NOMO-1 (cell line): ENCODE data around the gene HADHB.
"Not testable (repeated sequence)": the region's sequence is repeated elsewhere in the genome, so short reads cannot be mapped to it uniquely, and the experiment has no call there.

ENCODE experiments used
- DNase-seq, 2 experiments: peaks; one replicate each; lab custom pipeline; 2025; ENCODE audit not compliant: unreplicated experiment in 2 of 2; lab: John Stamatoyannopoulos, UW

HADHB gene

DNA sequence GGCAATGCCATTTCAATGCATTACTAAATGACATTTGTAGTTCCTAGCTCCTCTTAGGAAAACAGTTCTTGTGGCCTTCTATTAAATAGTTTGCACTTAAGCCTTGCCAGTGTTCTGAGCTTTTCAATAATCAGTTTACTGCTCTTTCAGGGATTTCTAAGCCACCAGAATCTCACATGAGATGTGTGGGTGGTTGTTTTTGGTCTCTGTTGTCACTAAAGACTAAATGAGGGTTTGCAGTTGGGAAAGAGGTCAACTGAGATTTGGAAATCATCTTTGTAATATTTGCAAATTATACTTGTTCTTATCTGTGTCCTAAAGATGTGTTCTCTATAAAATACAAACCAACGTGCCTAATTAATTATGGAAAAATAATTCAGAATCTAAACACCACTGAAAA lies 45.3 kb downstream of the HADHB start:
- no peak for DNase-seq

DNA sequence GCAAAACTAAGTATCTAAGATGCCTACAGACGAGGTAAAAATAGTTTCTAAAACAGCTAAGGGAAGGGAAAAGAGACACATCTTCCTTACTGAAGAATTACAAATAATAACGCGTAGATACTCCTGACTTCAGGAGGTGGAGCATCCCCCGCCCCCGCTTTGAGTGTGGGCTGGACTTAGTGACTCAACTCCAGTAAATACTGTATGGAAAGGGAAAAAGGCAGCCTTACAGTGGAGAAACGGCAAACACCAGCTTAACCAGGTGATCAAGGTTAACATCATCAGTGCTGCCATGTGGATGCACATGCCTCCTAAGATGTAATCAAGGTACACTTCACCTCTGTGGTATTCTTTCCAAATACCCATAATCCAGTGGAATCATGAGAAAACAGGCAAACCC lies 47.9 kb downstream of the HADHB start:
- DNase-seq = no peak

DNA sequence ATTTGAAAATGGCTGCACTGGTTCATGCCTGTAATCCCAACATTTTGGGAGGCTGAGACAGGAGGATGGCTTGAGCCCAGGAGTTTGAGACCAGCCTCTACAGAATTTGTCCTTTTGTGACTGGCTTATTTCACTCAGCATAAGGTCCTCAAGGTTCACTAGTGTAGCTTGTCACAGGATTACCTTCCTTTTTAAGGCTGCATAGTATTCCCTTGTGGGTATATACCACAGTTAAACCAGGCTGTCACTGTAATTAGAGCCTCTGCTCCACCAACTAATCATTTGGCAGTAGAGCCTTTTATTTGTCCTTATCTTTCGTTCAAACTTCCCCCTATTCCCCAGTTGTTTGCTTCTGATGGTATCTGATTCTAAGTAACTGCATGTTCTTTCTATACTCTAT lies 50.8 kb downstream of the HADHB start:
- DNase-seq = no peak

DNA sequence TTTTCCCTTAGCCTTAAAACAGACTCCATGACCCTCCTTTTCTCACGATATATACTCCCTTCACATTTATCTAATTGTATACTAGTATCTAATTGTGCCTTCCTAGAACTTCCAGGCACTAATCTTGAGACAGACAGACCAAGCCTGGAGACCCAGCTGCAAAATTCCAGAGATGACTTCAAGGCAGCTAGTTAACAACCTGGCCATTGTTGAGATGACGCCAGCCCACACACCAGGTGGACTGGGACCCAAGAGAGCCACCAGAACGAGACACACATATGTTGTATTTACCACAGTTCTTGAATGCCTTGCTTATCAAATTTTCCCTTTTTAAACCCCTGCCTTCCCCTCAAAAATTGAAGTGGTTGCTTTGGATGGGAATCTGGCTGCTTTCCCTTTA lies 52.3 kb downstream of the HADHB start:
- DNase-seq = no peak

DNA sequence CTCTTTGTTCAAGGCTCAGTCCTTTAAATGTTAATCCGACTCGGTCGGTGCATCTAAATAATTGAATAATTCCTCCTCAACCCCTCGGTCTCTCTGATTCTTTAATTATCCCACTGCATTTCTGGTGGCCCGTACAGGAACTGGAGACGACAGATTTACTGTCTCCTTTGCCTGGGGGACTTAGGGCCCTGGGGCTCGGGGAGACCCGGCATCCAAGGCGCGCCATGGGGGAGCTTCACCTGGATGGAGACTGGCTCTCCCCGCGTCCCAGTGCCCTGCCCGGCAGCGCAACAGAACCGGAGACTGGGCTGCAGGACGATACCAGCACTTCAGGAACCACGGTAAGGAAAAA lies 53.5 kb downstream of the HADHB start:
- no peak for DNase-seq

DNA sequence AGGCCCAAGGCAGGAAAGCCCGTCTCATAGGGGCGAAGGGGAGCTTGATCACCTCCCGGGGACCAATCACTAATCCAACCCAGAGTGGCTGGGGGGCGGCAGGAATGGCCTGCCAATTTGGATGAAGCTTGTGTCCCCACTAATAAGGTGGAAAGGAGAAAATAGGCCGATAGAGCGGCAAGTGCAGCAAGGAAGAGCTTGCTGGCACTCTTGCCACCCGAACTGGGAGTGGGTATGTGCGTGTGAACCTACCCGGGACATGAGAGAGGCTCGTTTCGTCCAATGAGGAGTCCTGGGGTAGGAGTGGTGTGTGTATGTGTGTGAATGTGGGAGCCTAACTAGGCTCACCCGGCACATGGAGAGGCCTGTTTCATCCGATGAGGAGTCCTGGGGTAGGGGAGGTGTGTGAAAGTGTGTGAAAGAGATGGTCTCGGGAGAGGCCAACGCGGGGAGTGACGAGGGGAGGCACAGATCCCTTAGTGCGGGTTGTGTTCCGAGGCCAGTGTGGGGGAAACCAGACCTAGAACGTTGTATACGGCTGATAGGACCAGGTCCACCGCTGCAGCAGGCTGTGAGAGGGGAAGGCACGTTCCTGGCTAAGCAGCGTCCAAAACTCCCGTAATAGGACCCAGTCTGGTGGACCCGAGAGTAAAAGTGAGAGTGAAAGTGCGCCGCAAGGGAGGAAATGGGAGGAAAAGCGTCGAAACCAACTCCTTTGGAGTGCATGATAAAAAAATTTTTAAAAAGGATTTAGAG lies 54.1 kb downstream of the HADHB start:
- peak; percentile 9 to 53 for DNase-seq

DNA sequence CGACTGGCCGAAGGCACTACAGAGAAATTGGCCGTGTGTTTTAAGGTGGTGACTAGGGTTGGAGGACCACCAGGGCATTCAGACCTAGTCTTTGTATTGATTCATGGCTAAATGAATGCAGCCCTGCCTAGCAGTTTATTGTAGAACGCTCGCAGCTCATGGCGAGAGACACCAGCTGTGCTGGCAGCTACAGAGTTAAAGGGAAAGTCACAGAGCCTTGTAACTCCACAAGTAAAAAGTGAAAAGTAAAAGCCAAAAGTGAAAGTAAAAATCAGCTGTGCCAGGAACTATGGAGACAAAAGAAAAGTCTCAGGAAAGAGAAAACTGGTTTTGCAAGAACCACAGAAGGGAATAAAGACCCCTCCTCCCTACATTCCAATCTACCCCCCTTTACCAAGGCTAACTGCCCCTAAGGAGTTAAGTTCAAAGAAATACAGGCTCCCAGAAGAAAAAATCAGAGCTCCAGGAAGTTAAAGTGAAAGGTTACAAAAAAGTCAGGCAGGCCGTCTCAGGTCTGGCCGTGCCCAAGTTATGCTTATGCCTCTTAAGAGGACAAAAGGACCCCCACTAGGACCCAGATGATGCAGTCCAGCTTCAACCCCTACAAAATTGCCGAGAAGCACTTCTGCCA lies 54.8 kb downstream of the HADHB start:
- DNase-seq = peak; percentile 40 to 52

DNA sequence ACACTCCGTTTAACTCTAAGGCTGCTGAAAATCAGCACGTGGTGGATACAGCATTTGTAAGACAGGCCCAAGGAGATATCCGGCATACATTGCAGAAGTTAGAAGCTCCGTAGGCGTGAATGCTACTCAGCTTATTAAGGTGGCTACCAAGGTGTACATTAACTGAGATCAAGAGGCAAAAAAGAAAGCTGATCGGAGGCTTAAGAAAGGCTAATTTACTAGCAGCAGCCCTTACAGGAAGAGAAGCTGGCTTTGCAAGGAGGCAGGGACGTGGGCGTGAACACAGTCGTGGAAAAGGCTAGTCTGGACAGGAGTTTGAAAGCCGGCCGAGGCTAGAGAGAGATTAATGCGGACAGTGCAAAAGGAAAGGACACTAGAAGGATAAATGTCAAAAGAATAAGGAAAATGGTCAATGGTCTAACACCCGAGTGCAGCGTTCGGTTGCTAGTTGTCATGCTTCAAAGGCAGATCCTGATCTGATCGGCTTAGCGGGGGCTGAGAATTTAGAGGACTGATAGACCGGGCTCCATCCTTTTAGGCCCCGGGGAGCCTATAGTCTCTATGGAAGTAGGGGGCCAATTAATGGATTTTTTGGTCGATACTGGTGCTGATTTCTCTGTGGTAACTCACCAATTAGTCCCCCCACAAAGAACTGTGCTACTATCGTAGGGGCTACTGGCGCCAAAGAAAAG lies 55.6 kb downstream of the HADHB start:
- DNase-seq = peak in 1 of 2 experiments; percentile 41

DNA sequence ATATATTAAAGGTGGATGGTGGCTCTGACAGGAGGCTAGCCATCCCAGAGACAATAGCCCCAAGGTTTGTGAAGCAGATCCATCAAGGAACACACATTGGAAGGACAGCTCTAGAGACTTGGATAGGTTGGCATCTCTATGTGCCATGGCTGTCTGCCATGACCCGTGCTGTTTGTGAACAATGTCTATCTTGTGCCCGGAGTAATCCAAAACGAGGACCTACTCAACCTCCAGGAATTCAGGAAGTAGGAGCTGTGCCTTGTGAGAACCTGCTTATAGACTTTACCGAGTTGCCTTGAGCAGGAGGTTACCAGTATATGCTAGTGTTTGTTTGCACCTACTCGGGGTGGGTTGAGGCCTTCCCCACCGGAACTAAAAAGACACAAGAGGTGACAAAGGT lies 58.1 kb downstream of the HADHB start:
- DNase-seq = no peak

DNA sequence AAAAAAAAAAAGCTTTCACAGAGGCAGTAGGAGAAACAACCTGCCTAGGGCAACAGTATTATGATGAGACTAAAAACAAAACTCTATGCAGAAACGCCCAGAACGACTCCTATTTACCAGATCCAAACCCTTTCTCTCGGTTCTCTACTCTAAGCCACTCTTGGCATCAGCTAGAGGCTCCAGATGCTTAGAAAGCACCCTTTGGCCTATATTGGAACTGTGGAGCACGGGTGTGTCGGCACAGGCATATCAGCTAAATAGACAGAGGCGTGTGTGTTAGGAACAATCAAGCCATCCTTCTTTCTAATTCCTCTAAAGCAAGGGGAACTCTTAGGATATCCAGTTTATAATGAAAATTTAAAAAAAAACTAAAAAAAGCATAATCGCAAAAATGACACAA lies 60.4 kb downstream of the HADHB start:
- DNase-seq = not testable (repeated sequence)

DNA sequence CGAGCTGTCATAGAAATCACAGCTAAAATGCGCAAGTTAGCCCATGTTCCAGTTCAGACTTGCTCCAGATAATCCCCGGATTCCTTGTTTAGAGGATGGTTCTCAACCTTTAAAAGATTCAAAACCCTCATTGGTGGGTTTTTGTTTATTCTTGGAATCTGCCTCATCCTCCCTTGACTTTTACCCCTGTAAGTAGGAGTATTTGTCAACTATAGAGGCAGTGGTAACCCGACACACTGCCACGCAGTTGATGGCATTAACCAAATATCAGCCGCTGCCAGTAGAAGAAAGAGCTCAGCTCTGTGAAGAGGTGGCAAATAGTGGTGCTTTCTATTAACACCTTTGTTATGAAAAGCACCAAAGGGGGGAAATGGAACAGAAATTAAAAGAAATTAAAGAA lies 60.8 kb downstream of the HADHB start:
- no peak for DNase-seq

DNA sequence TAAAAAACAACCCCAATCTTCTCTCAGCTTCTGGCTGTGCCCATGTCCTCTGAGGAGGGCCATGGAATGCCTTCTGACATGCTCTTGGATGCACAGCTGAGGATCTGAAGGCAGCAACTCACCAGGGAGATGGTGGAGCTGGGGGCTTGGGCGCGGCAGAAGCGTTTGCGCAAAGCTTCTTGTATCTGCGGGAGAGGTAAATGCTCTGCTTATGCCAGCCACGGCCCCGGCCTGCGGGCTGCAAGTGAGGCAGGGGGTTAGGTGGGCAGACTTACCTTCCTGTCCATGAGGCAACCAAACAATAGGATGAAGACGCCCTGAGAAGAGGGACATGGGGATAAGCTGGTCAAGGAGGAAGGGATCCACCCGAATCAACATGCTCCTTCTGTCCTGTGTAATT lies 65.2 kb downstream of the HADHB start:
- DNase-seq = no peak

DNA sequence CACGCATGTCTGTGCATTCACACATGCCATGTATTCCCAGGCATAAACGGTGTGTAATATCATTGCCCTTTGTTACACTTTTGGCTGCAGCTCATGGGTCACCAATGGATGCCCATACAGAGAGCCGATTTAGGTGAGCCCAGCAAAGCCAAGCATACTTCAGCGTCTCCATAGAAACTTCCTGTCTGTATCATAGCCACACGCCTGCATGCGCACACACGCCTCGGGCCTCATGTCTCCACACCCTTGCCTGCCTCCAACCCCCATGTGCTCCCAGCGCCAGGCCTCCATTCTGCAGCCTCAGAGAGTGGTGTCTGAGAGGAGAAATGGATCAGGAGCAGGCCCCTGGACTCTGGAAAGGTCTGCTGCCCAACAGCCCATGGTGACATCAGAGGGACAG lies 67.7 kb downstream of the HADHB start:
- no peak for DNase-seq

DNA sequence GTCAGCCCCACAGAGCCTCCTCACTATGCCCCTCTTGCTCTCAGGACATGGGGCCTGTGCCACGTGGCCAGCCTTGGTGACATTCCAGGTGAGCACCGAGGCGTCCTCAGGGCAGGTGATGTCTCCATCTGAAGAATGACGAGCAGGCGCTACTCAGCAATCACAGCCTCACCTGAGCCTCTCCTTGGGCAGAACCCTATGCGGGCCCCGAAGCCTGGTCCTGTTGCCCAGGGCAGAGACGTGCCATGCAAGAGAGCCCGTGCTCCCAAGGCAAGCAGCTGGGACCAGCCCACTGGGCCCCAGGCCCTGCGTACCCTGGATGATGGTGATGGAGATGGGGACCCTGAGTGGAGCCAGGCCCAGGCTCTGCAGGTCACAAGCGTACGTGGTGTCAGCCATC lies 68.7 kb downstream of the HADHB start:
- no peak for DNase-seq

DNA sequence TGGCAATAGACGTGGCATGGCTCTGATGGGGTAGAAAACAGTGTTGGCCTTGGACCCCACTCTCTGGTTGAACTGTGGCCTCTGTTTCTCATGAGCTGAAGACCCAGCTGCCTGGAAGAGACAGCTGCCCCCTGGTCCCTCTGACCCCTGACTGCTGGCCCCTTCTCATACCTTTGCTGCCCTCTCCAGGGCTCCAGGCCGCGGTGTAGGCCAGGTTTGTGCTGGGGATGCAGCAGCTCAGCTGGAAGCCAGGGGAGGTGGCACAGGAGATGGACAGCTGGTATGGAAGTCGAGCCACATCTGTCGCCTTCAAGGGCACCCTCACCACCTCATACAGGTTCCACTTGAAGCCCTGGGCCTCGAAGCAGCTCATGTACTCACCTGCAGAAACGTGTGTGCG lies 69.5 kb downstream of the HADHB start:
- no peak for DNase-seq

DNA sequence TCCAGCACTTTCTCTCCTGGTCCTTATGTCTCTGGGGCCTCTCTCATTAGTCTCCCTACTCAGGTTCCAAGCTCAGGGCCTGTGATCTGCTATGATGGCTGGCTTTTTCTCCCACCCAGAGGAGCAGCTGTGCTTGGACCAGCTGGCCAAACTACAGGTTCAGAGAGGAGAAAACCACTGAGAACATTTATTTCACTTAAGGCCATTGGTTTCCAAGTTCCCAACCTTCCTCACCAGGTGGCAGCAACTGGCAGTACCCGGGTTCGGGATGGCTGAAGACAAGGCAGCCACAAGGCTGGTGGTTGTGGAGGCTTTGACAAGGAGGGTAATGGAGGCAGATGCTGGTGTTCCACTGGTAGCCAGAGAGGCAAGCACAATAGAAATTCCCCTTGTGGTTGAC lies 71.3 kb downstream of the HADHB start:
- DNase-seq = peak; percentile 14 to 21

DNA sequence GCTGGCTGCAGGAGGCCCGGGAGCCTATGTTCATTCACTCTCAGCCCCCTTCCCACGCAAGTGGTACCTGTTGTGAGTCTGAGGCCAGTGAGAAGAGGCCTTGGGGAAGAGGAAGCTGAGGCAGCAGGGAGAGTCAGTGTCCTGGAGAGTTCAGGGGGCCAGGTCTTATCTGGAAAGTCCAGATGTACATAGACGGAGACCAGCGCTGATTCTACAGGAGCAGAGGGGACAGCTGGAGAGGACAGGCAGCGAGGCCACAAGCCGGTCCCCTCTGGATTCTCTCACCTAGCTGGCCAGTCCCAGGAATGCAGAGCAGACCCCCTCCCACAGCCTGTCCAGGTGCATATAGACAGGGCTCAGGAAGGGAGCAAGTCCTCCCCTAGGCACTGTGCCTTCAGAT lies 72.1 kb downstream of the HADHB start:
- DNase-seq = no peak

DNA sequence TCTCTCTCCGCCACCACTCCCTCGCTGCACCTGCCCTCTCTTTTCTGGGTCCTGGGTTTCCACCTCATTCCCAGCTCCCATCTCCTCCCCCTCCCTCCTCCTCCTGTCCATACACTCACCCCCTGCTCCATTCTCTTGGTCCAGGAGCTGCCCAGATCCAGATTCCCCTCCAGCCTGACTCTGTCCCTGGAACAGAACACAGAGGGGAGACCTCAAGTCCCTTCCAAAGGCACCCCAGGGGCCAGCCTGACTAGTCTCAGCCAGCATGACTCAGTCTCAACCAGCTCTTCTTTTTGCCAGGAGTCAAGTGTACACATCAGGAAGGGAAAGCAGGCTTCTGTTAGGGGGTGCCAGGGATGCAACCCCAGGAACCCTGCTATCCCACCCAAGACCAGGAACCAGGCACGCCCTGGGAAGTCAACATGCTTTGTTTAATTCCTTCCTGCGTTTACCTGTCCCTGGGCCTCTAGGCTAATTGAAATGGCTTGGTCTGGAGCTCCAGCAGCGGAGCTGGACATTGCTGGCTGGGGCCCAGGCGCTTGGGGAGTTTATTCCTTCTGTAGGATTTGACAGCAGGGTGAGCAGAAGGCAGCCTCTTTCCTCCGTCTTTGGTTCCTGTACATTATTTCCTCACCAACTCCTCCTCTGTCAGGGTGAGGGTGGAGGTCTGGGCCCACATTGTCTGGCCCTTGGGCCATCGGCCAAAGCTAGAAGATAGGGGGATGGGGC lies 72.8 kb downstream of the HADHB start:
- DNase-seq = no peak

DNA sequence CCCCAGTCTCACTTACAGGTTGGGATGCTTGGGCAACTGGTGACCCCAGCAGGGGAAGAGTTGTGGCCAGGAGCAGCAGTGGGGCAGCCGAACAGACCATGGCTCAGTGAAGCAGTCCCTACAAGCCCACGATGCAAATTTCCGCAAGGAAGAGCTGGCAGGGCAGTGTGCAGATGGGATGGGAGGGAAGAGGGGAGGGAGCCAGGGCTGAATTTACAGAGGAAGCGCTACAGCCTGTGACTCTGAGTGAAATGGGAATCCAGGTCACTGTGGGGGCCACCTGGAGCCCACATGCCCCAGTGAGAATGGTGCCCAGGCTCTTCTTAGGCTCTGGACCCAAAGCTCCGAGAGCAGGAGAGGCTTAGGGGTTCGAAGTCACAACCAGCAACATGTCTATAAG lies 74.2 kb downstream of the HADHB start:
- no peak for DNase-seq

DNA sequence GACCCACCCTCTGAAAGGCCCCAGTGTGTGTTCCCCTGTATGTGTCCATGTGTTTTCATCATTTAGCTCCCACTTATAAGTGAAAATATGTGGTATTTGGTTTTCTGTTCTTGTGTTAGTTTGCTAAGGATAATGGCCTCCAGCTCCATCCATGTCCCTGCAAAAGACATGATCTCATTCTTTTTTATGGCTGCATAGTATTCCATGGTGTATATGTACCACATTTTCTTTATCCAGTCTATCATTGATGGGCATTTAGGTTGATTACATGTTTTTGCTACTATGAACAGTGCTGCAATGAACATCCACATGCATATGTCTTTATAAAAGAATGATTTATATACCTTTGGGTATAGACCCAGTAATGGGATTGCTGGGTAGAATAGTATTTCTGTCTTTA lies 79.7 kb downstream of the HADHB start:
- not testable (repeated sequence) for DNase-seq

DNA sequence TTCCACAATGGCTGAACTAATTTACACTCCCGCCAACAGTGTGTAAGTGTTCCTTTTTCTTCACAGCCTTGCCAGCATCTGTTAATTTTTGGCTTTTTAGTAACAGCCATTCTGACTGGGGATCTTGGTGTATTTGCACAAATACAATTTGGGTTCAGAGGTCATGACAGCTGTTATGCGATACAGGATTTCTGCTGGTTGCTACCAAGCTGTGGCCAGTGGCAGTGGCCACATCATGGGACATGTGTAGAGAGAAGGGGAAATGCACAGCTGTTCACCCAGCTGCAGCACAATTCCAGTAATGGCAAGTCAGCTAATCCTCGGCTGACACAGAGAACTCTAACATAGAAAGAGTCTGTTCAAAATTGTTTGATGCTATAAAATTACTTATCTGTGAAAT lies 80.2 kb downstream of the HADHB start:
- no peak for DNase-seq

DNA sequence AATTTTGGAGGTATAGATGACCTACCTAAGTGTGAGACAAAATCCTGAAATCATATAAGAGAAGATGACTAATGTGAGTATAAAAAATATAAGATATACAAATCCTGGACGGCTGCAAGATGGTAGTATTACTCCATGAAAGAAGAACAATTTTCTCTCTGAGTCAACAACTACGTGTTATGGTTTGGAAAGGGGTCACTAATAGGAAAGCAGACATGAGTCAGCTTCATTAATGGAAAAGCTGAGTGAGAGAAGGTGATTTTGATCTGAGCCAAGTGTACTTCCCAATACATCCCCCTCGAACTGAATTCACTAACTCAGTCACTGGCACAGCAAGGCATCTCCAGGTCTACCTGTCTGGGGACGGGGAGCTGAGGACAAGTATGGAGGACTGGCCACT lies 81.1 kb downstream of the HADHB start:
- DNase-seq = no peak
